Fibroblast of peridontal ligament (primary cell): ENCODE data around the gene DAP3.
"Not testable (repeated sequence)": the region's sequence is repeated elsewhere in the genome, so short reads cannot be mapped to it uniquely, and the experiment has no call there.

Experiments used
- DNase-seq: peaks from one replicate; pipeline ENCODE4 v3.0.0-alpha.2; 2010; ENCODE audit errors: extremely low read depth

DAP3 gene

DNA sequence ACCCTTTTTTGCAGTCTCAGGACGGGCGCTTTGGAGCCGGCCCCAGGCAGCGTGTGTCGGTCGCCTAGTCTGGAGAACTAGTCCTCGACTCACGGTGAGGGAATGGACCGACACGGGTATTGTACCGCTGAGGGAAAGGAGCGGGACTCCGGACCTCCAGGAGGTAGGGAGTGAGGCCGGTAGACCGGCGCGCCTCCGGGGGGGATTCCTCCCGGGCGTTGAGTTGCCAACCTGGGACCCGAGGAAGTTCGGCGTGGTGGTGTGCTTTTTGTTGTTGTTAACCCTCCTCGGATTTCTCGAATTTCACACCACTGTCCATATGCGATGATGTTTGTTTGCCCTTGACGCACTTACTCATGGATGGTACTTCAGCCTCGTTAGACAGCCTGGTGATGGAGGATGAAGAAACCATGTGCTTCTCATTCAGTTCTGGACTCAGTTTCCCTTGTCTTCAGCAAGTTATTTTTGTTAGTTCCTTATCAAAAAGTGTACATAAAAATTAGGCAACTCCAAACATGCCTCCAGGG, at the start of gene DAP3:
DAP3 (plus strand) TSS at position 11 of the 527 bp plus-strand sequence. CDS start 20,689 bp downstream, outside the sequence.
- not testable (repeated sequence) for DNase-seq

DNA sequence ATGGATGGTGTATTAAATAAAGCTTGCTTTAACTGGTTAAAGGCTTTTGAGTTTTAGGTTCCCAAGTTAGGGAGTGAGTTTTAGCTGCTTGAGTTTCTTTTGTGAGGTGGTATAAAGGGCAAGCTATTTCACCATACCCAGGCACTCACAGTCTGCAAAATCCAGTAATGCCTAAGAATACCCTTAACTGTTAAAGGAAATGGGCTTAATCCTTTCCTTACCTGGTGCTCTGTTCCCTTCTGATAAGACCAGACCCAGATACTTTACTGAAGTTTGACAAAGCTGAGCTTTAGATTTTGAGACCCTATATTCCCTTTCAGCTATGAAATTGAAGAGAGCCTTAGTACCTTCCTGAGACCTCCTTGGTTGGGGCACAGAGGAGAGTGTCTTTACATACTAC, 48.5 kb upstream of the DAP3 start:
- DNase-seq: no peak

DNA sequence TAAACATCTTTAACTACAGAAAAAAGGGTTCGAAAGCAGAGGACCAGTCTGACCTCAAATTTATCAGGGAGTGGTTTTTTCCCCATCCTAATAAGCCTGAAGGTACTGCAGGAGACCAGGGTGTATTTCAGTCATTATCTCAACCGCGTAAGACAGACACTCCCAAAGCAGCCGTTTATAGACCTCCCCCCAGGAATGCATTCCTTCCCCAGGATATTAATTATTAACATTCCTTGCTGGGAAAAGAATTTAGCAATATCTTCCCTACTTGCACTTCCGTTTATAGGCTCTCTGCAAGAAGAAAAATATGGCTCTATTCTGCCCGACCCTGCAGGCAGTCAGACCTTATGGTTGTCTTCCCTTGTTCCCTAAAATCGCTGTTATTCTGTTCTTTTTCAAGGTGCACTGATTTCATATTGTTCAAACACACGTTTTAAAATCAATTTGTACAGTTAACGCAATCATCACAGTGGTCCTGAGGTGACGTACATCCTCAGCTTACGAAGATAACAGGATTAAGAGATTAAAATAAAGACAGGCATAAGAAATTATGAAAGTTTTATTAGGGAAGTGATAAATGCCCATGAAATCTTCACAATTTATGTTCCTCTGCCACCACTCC, 46.2 kb upstream of the DAP3 start:
- not testable (repeated sequence) for DNase-seq

DNA sequence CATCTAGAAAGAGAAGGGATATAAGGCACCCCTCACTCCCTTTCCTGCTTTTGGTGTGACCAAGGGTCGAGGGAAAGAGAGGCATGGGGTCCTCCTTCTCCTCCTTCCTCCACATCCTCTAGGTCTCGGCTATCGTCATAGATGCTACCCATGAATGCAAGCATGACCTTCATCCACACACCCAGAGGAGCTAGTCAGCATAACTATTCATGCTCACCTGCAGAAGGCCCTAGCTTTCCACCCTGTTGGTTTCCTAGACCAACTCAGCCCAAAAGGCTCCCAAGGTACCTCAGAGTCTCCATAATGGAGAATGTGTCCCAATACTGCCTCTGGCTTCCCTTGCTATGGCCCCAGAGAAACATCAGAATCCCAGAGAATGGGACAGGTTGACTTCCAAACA, 45.7 kb upstream of the DAP3 start:
- DNase-seq: no peak

DNA sequence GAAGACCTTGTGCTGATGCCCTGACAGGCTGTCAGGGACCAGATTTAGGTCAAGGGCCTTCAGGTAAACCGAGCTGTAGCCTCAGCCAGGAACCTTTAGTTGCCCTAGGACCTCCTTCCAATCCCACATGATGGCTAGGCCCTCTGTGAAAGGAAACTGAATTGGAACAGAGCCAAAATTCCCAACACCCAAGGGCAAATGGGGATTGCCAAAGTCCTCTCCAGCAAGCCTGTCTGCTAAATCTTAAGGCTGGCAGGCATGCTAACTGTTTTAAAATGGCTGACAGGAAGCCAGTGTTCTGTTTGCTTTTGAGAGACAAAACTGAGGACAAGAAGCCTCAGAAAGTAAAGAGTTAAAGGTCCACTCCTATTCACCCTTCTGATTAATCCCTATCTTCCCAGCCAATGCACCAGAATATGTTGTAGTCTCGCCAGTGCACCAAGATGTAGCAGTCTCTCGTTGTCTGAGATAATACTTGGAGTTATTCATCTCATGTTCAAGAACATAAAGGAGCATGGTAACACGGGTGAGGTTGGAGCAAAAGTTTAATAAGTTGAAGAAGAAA, 43.8 kb upstream of the DAP3 start:
- DNase-seq: no peak

DNA sequence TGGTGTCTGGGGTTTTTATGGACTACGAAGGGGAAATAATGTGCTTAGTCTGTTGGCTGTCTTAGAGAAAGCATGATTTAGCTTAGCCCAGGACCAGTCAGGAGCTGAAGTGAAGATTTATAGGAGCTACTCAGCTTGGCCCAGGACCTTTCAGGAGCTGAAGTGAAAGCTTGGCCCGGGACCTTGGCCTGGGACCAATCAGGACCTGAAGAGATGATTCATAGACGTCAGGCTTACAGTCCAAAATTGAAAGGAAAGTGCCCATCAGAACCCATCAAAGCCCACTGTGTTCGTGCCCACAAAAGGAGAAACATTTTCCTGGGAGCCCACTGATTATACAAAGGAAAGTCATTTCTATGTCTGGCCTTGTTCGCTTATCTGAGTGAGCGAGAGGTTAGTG, 43.2 kb upstream of the DAP3 start:
- DNase-seq: peak; percentile 45

DNA sequence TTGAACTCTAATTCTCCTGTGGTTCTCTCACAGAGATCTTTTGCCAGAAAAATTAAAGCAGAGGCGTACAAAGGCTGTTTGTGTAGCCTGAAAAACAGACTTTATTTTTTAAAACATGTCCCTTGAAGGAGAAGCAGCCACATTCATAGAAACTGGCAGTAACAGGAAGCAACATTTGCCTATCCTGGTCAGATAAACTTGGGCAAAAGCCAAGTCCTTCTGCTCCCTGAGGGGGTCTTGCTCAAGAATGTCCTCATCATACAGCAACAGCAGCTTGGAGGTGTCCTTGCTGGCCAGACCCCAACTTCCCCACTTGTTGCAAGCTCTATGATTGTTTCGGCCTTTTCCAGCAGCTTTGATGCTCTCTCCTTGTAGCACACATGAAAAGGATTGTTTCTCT, 42.6 kb upstream of the DAP3 start:
- DNase-seq: peak; percentile 36

DNA sequence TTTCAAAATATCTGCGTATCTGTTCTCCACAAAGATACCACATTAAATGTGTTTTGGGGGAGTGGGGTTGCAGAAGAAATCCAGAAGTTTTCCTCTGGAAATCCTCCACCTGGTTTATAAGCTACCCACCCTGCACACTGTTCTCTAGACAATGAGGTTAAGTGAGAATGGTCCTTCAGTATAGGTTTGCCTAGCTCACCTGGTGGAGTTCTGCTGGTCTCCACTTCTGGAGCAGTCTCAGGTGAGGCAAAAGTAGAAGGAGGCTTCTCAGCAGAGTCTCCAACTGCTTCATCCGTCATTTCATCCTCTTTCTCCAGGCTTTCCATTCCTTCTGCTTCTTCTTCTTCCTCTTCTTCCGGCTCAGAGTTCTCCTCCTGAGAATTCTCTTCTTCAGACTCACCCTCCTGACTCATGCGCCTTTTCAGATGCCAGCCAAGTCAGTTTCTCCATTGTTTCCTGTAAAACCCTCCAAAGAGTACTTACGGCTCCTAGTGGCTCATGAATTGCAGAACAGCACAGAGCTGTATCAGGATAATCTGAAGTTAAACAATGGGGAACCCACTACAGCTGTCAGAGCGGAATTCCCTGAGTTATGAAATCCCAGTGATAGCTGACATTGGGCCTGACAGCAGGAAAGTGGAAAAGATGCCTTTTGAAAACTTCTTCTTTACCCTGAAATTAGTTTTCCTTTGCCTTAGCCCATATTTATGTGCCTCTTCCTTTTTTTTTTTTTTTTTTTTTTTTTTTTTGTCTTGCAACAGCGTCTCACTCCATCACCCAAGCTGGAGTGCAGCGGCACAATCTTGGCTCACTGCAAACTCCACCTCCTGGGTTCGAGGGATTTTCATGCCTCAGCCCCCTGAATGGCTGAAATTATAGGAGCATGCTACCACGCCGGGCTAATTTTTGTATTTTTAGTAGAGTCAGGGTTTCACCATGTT, 40.4 kb upstream of the DAP3 start:
- DNase-seq: peak; percentile 93

DNA sequence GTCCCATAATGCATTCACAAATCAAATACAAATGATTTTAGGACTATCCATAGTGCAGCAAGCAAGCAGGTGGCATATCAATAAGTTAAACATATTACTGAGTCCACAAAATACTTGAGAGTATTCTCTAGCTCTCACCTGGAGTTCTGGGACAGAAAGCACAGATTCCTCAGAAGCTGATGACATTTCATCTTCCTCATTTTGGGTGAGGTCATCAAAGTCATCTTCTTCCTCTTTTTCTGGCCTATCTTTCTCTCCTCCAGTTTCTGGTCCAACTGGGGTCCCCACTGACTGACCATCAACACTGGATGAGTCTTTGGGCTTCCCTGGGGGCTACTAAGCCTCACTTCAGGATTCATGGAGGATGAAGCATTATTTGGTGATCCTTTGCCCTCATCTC, 39.2 kb upstream of the DAP3 start:
- no peak for DNase-seq

DNA sequence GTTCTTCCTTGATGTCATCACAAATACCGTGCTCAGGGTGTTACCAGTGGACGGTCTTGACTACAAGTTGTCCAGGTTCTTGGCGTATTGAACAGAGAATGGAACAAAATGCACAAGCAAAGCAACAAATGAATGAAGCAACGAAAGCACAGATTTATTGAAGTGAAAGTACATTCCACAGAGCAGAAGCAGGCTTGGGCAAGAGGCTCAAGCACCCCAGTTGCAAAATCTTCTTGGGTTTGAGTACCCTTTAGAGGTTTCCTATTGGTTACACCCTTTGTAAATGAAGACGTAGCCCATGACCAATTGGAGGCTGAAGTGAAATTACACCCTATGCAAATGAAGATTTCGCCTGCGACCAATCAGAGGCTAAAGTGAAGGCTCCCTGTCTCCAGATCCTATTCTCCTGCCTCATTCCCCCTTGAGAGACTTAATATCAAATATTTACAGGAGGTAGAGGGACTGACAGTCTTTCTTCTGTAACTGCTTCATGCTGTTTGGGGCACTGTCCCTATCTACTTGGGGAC, 38.6 kb upstream of the DAP3 start:
- no peak for DNase-seq

DNA sequence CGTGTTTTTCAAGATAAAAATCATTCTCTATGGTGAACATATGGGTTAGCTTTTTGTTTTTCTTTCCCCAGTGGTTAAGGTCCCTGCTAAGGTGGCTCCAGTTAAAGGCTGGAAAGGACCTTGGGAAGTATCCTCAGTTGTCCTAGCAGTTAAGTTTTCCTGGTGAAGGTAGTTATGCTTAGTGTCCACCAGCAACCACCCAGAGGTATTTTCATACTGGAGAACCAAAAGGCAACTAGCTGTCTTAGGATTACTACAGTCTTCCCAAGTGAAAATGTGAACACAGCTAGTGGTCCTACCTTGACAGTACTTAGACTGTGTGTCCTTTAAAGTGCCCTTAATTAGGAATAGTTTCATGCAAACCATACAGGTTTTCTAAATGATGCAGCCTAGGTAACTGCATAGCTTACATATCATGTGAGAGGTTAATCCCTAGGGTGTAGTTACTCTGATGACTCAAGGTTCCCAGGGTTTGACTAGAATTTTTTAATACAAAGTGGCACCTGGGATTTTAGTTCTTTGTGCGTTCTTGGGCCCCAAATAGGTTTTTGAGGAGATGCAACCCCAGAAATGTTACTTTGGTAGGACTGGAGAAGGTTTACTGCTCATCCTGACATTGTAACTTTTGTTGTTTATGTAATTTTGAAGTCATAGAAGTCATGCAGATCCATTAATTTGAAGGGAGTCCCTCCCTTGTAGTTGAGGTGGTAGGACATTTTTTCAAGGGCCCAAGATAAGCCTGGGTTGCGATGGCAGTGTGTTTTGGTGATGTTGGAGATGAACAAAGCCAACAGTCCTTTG, 36.8 kb upstream of the DAP3 start:
- no peak for DNase-seq

DNA sequence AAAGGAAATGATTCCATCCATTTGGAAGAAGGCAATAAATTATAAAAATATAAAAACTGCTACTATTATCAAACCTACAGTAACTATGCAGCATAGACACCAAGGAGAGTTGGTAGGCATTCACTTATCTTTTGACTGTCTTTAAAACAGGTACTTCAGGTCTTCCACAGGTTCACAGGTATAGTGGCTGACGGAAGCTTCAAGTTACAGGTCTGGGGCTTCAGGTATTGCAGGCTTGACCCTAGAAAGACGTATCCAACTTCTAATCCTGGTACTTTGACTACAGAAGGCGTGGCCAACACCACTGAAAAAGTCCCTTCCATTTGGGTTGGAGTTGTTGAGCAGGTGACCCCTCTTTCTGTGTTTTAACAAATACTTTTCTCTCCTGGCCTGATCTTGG, 35.9 kb upstream of the DAP3 start:
- no peak for DNase-seq

DNA sequence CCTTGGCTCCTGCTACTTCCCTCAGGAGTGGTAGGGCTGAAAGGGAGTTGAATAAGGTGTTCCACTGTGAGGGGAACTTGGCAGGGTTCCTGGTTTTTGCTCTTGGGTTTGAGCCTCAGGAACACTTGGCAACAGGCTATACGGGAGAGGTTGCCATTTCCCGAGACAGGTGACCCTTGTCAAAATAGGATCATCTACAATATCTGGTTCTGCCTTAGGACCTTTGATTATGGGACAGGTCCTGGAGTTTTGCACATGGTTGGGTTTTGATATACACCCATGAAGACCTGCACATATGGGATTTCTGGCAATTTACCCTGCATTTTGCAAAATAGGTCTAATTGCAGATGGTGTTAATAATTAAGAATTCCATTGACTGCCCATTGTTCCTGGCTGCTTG, 31.4 kb upstream of the DAP3 start:
- no peak for DNase-seq

DNA sequence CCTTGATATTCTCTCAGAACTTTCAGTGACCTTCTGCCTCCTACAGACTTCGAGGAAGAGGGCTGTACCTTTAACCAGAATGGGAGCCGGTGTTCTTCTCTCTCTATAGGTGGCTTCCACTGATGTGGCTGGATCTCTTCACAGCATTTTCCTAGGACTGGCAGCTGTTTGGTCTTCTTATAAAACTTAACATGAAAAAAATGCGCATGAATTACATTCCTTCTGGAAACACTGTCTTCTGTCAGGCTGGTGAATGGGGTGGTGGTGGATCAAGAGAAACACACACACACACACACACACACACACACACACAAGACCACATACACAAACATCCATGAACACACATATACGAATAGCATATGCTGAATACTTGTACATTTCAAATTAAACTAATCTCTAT, 27.7 kb upstream of the DAP3 start:
- DNase-seq: not testable (repeated sequence)

DNA sequence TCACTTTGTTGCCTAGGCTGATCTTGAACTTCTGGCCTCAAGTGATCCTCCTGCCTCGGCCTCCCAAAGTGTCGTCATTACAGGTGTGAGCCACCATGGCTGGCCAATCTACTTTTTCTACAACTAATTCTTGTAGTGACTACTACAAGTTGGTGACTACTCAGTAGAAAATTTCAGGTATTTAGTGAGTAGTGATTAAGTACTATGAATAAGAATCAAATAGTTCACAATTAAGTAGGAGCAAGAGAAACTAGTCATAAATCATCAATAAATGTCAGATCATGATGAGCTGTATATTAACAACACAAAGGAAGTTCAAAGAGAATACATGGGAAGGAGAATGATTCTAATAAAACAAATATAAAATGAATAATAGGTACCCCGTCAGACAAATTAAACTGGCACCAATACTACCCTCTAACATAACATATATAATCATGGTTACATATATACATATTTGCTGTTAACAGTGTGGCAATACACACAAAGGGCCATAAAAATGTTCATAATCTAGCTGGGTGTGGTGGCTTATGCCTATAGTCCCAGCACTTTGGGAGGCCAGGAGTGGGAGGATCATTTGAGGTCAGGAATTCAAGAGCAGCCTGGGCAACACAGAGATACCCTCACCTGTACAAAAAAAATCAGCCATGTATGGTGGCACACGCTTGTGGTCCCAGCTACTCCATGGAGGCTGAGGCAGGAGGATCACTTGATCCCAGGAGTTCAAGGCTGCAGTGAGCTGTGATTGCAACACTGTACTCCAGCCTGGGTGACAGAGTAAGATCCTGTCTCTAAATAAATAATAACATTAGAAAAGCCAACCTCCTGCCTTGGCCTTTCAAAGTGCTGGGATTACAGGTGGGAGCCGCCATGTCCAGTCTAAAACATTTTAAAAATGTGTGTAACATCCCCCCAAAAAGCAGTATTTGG, 19.4 kb upstream of the DAP3 start:
- no peak for DNase-seq

DNA sequence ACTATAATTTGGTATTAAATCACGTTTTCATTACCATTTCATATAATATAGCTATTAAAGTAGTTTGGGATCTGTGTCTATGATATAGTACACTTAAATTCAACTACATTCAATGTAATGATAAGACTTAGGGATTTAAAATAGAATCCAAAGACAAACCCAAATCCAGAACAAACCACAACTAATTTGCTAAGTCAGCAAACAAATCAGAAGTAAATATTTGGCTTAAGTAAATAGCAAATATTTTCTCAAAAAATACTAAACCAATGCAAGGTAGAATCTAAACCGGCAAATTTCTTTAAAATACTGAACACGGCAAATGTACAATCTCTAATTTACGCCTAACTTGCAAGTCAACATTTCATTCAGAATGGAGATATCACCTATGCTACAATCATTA, 17.1 kb upstream of the DAP3 start:
- no peak for DNase-seq

DNA sequence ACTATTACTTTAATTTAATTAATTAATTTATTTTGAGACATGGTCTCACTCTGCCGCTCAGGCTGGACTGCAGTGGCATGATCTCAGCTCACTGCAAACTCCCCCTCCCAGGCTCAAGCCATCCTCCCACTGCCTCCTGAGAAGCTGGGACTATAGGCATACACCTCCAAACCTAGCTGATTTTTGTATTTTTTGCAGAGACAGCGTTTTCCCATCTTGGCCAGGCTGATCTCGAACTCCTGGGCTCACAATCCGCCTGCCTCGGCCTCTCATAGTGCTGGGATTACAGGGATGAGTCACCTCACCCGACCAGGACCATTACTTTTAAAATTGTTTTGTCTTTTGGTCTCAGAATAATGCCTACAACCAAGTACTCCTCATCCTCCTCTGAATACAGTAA, 15.9 kb upstream of the DAP3 start:
- no peak for DNase-seq

DNA sequence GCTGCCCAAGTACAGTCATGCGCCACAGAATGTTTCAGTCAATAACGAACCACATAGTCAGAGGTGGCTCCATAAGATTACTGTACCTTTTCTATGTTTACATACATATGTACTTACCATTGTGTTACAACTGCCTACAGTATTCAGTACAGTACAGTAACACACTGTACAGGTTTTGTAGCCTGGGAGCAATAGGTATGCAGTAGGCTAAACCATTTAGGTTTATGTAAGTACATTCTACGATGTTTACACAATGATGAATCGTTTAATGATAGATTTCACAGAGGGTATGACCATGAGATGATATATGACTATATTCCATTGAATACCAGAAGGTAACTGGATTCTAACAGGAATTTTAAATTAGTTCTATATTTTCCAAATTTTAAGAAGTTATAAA, 10.9 kb upstream of the DAP3 start:
- DNase-seq: no peak

DNA sequence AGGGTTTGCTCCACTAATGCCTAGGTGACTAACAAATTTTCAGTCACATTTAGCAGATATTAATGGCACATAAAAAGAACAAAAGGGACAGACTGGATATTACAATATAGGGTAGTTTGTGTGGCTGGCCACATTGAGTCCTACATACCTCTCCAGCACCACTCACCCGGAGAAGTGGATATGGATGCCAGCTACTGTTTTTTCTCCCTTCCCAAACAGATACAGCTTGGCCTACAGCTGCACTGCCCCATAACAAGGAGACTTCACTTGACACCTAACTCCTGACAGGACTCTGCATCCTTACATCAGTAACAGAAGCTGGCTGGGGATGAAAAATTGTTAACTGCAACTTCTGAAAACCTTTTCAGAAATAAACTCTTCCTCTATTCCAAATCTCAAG, 9.9 kb upstream of the DAP3 start:
- not testable (repeated sequence) for DNase-seq

DNA sequence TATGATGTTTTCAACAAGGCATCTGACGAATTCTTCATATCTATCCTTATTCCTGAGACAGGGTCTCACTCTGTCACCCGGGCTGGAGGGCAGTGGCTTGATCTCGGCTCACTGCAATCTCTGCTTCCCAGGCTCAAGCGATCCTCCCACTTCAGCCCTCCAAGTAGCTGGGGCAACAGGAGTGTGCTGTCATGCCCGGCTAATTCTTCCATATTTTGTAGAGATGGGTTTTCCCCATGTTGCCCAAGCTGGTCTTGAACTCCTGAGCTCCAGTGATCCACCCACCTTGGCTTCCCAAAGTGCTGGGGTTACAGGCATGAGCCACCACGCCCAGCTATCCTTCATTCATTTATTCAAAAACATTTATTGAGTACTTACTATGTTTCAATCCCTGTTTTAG, 8.4 kb upstream of the DAP3 start:
- no peak for DNase-seq

DNA sequence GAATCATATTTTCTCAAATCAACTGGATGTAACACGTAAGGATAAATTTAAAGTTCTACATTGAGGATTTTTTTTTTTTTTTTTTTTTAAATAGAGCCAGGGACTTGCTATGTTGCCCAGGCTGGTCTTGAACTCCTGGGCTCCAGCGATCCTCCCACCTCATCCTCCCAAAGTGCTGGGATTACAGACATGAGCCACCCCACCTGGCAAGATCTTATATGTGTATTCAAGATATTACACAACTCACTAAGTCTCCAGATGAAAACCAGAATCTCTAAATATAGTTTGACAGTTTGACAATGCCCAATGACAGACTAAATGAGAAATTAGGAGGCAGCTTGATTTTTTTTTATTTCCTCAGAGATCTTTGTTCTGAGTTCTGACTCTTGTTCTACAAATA, 7.1 kb upstream of the DAP3 start:
- DNase-seq: no peak
